OCI-LY1 (cell line): Measurements from ENCODE around the gene SCAF8.

Source experiments
- H2AFZ ChIP-seq: fragments of 200-600 bp; sonication (generic), shearing (Covaris generic); 2 replicates; pipeline ENCODE4 v1.6.0; 2014; ENCODE audit warnings: antibody characterized with exemption, mild to moderate bottlenecking, low read length
- H3F3A ChIP-seq: fragments of 200-600 bp; sonication (generic), shearing (Covaris generic); 2 replicates; pipeline ENCODE4 v1.6.0; 2014; ENCODE audit warnings: mild to moderate bottlenecking, antibody characterized with exemption, low read length, moderate library complexity; ENCODE audit not compliant: insufficient read depth
- H3K27ac ChIP-seq: fragments of 200-600 bp; sonication (generic); 2 replicates; pipeline ENCODE4 v1.5.1; 2014; ENCODE audit warnings: low read length, mixed run types, mild to moderate bottlenecking, low read depth; ENCODE audit not compliant: poor library complexity, severe bottlenecking
- H3K27me3 ChIP-seq: fragments of 200-600 bp; sonication (generic); 2 replicates; pipeline ENCODE4 v1.6.0; 2014; ENCODE audit warnings: antibody characterized with exemption, mild to moderate bottlenecking, low read length, moderate library complexity; ENCODE audit not compliant: insufficient read depth
- H3K36me3 ChIP-seq: fragments of 200-600 bp; sonication (generic); 2 replicates; pipeline ENCODE4 v1.6.1; 2014; ENCODE audit warnings: mild to moderate bottlenecking, antibody characterized with exemption, low read length, moderate library complexity, mixed read lengths; ENCODE audit not compliant: insufficient read depth
- H3K4me1 ChIP-seq: fragments of 200-600 bp; sonication (generic); 2 replicates; pipeline ENCODE4 v1.5.1; 2014; ENCODE audit warnings: mild to moderate bottlenecking, low read length, moderate library complexity; ENCODE audit not compliant: insufficient read depth, severe bottlenecking
- H3K4me2 ChIP-seq: fragments of 200-600 bp; sonication (generic), shearing (Covaris generic); 2 replicates; pipeline ENCODE4 v1.6.1; 2014; ENCODE audit warnings: low read length
- H3K4me3 ChIP-seq: fragments of 200-600 bp; sonication (generic); 2 replicates; pipeline ENCODE4 v1.5.1; 2014; ENCODE audit warnings: low read length, low read depth, mild to moderate bottlenecking, mixed read lengths; ENCODE audit not compliant: poor library complexity, severe bottlenecking
- H3K79me2 ChIP-seq: fragments of 200-600 bp; shearing (Covaris generic); 2 replicates; pipeline ENCODE4 v1.6.1; 2016; ENCODE audit warnings: mixed run types, low read length, mixed read lengths; ENCODE audit not compliant: insufficient read depth
- H3K9ac ChIP-seq: fragments of 200-600 bp; sonication (generic), shearing (Covaris generic); 2 replicates; pipeline ENCODE4 v1.6.1; 2014; ENCODE audit warnings: mild to moderate bottlenecking, low read length, mixed read lengths
- H3K9me2 ChIP-seq: fragments of 200-600 bp; sonication (generic), shearing (Covaris generic); 2 replicates; pipeline ENCODE4 v1.6.1; 2014; ENCODE audit warnings: low read depth, mild to moderate bottlenecking, low read length, mixed read lengths
- H3K9me3 ChIP-seq: fragments of 200-600 bp; shearing (Covaris generic); 2 replicates; pipeline ENCODE4 v1.6.1; 2014; ENCODE audit warnings: low read length, mixed read lengths
- H4K20me1 ChIP-seq: fragments of 200-600 bp; sonication (generic), shearing (Covaris generic); 2 replicates; pipeline ENCODE4 v1.6.0; 2016; ENCODE audit warnings: mild to moderate bottlenecking, low read length; ENCODE audit not compliant: insufficient read depth
- CTCF ChIP-seq: fragments of 200-600 bp; sonication (generic), shearing (Covaris generic); IDR thresholded peaks from 2 replicates; pipeline ENCODE4 v1.5.1; 2017; ENCODE audit warnings: mild to moderate bottlenecking, antibody characterized with exemption, low read length, moderate library complexity, mixed read lengths
- EZH2 ChIP-seq: fragments of 200-600 bp; sonication (generic), shearing (Covaris generic); IDR thresholded peaks from 2 replicates; pipeline ENCODE4 v1.8.0; 2017; ENCODE audit warnings: borderline replicate concordance, mixed run types, mild to moderate bottlenecking, antibody characterized with exemption, low read length, moderate library complexity, mixed read lengths

SCAF8 gene

GRCh38 chr6:154847318-154847717 lies 114.1 kb downstream of the SCAF8 start:
- H3K36me3 ChIP-seq, result 0 out of 2 replicates have a peak, but pooled peaks cover 4% of the 10 kb centered on the region
- no peak overlapping the region for H3K27ac ChIP-seq
- no peaks in the 10 kb centered on the region for H3K9me3 ChIP-seq
- no peaks in the 10 kb centered on the region for H3K9me2 ChIP-seq
- H4K20me1 ChIP-seq, result no peaks in the 10 kb centered on the region
- H3K4me2 ChIP-seq, result no peak overlapping the region
- no peaks in the 10 kb centered on the region for H3F3A ChIP-seq
- H3K9ac ChIP-seq, result no peak overlapping the region
- H3K27me3 ChIP-seq, result no peaks in the 10 kb centered on the region
- no peaks in the 10 kb centered on the region for H3K79me2 ChIP-seq
- H2AFZ ChIP-seq, result no peak overlapping the region
- no peaks in the 10 kb centered on the region for H3K4me1 ChIP-seq
- no peak overlapping the region for H3K4me3 ChIP-seq
- TF ChIP-seq EZH2, result no peak
- no peak for TF ChIP-seq CTCF

- Histone ChIP-seq H3F3A (no peaks in the 10 kb centered on the region), H3K27me3 (no peaks in the 10 kb centered on the region), H3K9me2 (no peaks in the 10 kb centered on the region), H3K4me1 (no peaks in the 10 kb centered on the region), H3K79me2 (no peaks in the 10 kb centered on the region), H3K9ac (no peak overlapping the region), H3K9me3 (no peaks in the 10 kb centered on the region), H3K36me3 (0 out of 2 replicates have a peak, but pooled peaks cover 4% of the 10 kb centered on the region), H3K4me3 (no peak overlapping the region), H3K4me2 (no peak overlapping the region), H2AFZ (no peak overlapping the region), H4K20me1 (no peaks in the 10 kb centered on the region), H3K27ac (no peak overlapping the region)
- TF ChIP-seq CTCF (no peak), EZH2 (no peak)
Measured at GRCh38 chr6:154848580-154848979, 115.4 kb downstream of the SCAF8 start.

DNA sequence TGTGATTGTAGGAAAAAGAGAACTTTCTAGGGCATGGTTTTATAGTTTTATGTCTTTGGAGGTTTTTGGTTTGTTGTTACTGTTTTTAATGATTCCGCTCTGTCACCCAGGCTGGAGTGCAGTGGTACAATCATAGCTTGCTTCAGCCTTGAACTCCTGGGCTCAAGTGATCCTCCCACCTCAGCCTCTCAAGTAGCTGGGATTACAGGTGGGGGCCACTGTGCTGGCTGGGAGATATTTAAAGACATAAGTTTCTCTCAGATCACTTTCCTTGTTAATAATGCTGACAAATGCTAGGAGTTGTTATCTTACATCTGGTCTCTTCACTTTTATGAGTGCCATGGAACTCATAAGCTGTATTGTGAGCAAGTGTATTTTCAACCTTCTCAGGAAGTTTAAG lies 116.3 kb downstream of the SCAF8 start:
- Histone ChIP-seq H3K4me1 (no peaks in the 10 kb centered on the region), H3K9me3 (no peaks in the 10 kb centered on the region), H3K79me2 (no peaks in the 10 kb centered on the region), H3K4me2 (no peak overlapping the region), H3K9me2 (no peaks in the 10 kb centered on the region), H3K9ac (no peak overlapping the region), H3F3A (no peaks in the 10 kb centered on the region), H3K36me3 (0 out of 2 replicates have a peak, but pooled peaks cover 4% of the 10 kb centered on the region), H2AFZ (no peak overlapping the region), H3K4me3 (no peak overlapping the region), H3K27me3 (no peaks in the 10 kb centered on the region), H3K27ac (no peak overlapping the region), H4K20me1 (no peaks in the 10 kb centered on the region)
- TF ChIP-seq EZH2 (no peak), CTCF (no peak)
